Ovary (tissue), 9 donors: ENCODE measurements around the gene OPRL1. TPM values are rescaled to one million over a fixed set of nuclear protein-coding genes. Genes with fewer than 3 reads are reported as not detected.

Experiments used
- DNase-seq, 5 donors: peaks; one replicate each; pipeline ENCODE4 v3.0.0-alpha.2; 2019 to 2020
- H3K27ac ChIP-seq, 2 donors: fragments of 200-600 bp; one replicate each; pipeline versions ENCODE4 v1.5.1 to v1.8.0; 2019 to 2022
- H3K27me3 ChIP-seq: fragments of 200-600 bp; one replicate; pipeline ENCODE4 v1.8.0; 2022
- H3K36me3 ChIP-seq: fragments of 200-600 bp; sonication (generic); one replicate; pipeline ENCODE4 v1.5.1; 2019
- H3K4me1 ChIP-seq: one replicate; pipeline ENCODE4 v1.8.1; 2013; ENCODE audit warnings: mild to moderate bottlenecking, moderate library complexity; ENCODE audit not compliant: insufficient read depth
- H3K4me3 ChIP-seq: fragments of 200-600 bp; sonication (generic); one replicate; pipeline ENCODE4 v1.5.1; 2017
- H3K9me3 ChIP-seq, 2 donors: fragments of 200-600 bp in 1 of 2; sonication (generic) in 1 of 2; one replicate each; pipeline versions ENCODE4 v1.5.1 to v1.8.1; 2013 to 2019; ENCODE audit warnings: mild to moderate bottlenecking in 1 of 2, moderate library complexity in 1 of 2
- EP300 ChIP-seq: sonication (generic); formaldehyde crosslinking; IDR thresholded peaks from one replicate; pipeline ENCODE4 v1.6.1; 2017; ENCODE audit warnings: antibody characterized with exemption
- POLR2A ChIP-seq: fragments of 450-650 bp; IDR thresholded peaks from one replicate; pipeline ENCODE4 v1.6.1; 2017; ENCODE audit warnings: antibody characterized with exemption, mild to moderate bottlenecking, moderate library complexity
- WGBS, 3 donors: extraction: QIAGEN DNeasy Blood & Tissue Kit in 1 of 3; methylation state at CpG; one replicate each; pipeline versions ENCODE4 v1.1.5 to v1.1.7; 2013 to 2017; 5-methylcytosine and 5-hydroxymethylcytosine counted together
- intact Hi-C, 4 donors: fragments of 100-400 bp; cut with DNase I; formaldehyde crosslinking; loops; one replicate each; pipeline versions ENCODE4 v1.11.0 to v1.15.1; 2022 to 2023
- polyA plus RNA-seq, 2 donors: library from polyadenylated mRNA; stranded (reverse); fragments of 200-250 nt in 1 of 2; fragments of 350-450 nt in 1 of 2; fragmentation: Illumina TruSeq in 1 of 2; extraction: RNeasy Lipid Tissue Mini Kit (QIAGEN cat#74804) in 1 of 2; gene quantifications; one replicate each; pipeline ENCODE4 v1.2.3, GENCODE V29; 2013 to 2014
- total RNA-seq, 7 donors: library from RNA; depleted of rRNA in 2 of 7; stranded (reverse); fragments of >200 nt in 2 of 7; fragmentation: NEBNext Ultra II Directional in 3 of 7; extraction: Animal tissue kit (Norgen Biotek cat#: 25700) in 3 of 7; gene quantifications; one replicate each; pipeline versions ENCODE4 v1.1.0 to v1.2.4, GENCODE V29; 2016 to 2023
- TF ChIP-seq, protein P1 (sequence below), 3 donors: fragments of 450-650 bp in 2 of 3; fragments of 200-600 bp in 1 of 3; IDR thresholded peaks; one replicate each; pipeline versions ENCODE4 v1.5.1 to v1.8.0; 2016 to 2022; ENCODE audit warnings: antibody characterized with exemption in 3 of 3, mild to moderate bottlenecking in 1 of 3
- donor health status: DM: no; HTN: no; CAD: no; lungs with moderate emphysema.
- donor health status: DM: no; HTN: no; CAD: no.
- donor health status: Bipolar disorder and iron deficiency.
- donor health status: DM: yes; HTN: yes; CAD: no.
- donor health status: DM: no; HTN: no; CAD: no.
- donor health status: DM: yes; HTN: yes; CAD: no.

Gene OPRL1
- total and polyA plus RNA-seq, 9 donors = 0.12 to 0.80 (median 0.43) TPM

DNA sequence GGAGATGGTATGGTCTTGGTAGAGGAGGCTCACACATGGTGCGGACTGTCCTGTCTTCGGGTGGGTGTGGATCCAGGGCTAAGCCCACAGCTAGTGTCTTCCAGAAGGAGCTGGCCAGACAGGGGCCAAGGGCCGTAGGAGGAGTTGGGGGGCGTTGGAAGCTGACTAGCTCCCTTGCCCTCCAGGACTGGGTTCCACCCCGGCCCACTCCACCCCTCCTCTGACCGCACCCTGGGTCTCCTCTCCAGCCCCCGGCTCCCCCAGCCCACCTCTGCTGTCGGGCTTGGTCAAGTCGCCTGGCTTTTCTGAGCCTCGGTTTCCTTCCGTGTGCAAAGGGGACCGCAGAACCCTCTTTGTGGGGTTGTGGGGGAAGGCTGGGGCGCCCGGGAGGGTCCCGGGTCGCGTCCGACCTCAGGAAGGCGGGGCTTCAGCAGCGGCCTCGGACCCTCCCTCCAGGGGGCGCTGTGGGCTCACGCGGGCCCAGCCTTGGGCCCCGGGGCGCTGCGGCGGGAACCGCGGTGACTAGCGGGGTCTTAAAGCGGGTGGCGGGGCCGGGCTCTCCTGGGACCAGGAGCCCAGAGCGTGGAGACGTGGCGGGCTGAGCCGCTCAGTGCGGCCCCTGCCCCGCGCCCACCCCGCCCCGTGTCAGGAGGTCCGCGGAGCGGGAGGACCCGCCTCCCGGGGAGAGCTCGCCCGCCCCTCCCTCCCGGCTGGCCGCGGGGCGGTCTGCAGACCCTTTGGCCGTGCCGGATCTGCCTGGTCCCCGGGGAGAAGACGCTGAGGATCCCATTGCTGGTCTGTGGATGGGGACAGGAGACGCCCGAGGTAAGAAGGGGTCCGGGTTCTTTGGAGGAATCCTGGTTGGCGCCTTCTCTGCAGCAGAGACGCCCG is 22.1 kb downstream of the OPRL1 start:
- Histone ChIP-seq H3K4me3 (no peak overlapping the region), H3K36me3 (no peaks in the 10 kb centered on the region), H3K27me3 (no peaks in the 10 kb centered on the region), H3K27ac (no peak overlapping the region), H3K9me3 (no peaks in the 10 kb centered on the region), H3K4me1 (no peaks in the 10 kb centered on the region)
- WGBS, 3 donors = 5 to 9% (median 8%) methylated on average over 44 to 64 of the region's 64 CpGs
- TF ChIP-seq EP300 (no peak), POLR2A (no peak)
- TF ChIP-seq, protein P1, sequence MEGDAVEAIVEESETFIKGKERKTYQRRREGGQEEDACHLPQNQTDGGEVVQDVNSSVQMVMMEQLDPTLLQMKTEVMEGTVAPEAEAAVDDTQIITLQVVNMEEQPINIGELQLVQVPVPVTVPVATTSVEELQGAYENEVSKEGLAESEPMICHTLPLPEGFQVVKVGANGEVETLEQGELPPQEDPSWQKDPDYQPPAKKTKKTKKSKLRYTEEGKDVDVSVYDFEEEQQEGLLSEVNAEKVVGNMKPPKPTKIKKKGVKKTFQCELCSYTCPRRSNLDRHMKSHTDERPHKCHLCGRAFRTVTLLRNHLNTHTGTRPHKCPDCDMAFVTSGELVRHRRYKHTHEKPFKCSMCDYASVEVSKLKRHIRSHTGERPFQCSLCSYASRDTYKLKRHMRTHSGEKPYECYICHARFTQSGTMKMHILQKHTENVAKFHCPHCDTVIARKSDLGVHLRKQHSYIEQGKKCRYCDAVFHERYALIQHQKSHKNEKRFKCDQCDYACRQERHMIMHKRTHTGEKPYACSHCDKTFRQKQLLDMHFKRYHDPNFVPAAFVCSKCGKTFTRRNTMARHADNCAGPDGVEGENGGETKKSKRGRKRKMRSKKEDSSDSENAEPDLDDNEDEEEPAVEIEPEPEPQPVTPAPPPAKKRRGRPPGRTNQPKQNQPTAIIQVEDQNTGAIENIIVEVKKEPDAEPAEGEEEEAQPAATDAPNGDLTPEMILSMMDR (IDR thresholded peaks at IDR 0.05) = no peak
- peak in 1 of 5 donors; percentile 27 for DNase-seq
- intact Hi-C loops = no loop called here

DNA sequence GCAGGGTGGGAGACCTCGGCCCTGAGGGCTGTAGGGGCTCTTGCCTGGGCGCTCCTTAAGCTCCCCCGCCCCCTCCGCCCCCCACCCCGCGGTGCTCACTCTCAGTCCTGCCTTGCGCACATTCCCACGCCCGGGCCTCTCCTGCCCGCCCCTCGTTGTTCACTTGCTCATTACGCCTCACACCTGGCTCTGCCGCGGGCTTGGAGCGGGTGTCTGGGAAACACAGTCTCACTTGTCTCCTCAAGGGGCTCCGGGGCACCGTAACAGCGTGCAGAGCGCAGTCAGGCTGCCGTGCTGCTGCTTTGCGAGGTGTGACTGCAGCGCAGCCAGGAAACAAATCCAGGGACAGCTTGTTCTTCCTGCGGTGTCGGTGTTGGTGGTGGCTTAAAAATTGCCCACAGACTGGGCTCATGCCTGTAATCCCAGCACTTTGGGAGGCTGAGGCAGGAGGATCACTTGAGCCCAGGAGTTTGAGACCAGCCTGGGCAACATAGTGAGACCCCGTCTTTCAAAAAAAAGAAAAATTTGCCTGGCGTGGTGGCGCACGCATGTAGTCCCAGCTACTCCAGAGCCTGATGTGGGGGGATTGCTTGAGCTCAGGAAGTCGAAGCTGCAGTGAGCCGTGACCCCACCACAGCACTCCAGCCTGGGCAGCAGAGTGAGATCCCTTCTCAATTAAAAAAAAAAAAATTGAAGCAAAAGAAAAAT is 22.9 kb downstream of the OPRL1 start:
- Histone ChIP-seq H3K27me3 (no peaks in the 10 kb centered on the region), H3K9me3 (no peaks in the 10 kb centered on the region), H3K27ac (no peak overlapping the region), H3K4me1 (no peaks in the 10 kb centered on the region), H3K4me3 (no peak overlapping the region), H3K36me3 (no peaks in the 10 kb centered on the region)
- TF ChIP-seq EP300 = no peak
- TF ChIP-seq POLR2A = no peak
- TF ChIP-seq, protein P1 (IDR thresholded peaks at IDR 0.05) = no peak
- DNase-seq = no peak
- intact Hi-C loops = no loop called here
- 15 to 19% (median 16%) methylated on average over 28 to 30 of the region's 30 CpGs for WGBS, 3 donors

DNA sequence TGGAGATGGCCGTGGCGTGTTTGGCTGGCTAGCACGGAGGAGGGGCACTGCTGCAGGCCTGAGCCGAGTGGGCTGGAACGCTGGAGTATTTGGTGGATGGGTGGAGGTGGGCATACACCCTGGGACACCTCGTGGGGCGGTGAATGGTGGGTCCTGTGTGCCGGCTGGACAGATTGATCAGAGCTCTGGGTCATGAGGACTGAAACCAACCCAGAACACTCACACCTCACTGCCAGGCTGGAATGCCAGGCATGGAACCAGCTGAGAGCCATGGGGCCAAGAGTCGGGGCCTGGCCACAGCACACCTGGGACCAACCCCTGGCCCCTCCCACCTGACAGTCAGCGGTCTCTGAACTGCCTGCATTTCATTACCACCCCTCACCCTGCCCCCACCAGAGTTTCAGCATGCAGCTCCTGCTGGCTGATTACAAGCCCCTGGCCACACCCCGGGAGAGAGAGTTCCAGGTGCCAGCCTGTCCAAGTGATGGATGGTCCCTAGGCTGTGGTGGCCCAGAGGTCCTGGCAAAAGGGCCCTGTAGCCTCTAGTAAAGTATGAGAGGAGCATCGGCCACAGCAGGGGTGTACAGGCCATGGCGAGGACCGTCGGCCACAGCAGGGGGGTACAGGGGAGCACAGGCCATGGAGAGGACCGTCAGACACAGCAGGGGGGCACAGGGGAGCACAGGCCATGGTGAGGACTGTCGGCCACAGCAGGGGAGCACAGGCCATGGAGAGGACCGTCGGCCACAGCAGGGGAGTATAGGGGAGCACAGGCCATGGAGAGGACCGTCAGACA is 24.2 kb downstream of the OPRL1 start:
- Histone ChIP-seq H3K36me3 (no peaks in the 10 kb centered on the region), H3K27ac (no peak overlapping the region), H3K27me3 (no peaks in the 10 kb centered on the region), H3K4me1 (no peaks in the 10 kb centered on the region), H3K4me3 (no peak overlapping the region), H3K9me3 (no peaks in the 10 kb centered on the region)
- TF ChIP-seq, protein P1 (IDR thresholded peaks at IDR 0.05) = no peak
- TF ChIP-seq EP300 = no peak
- intact Hi-C loops = no loop called here
- peak in 1 of 5 donors; percentile 24 for DNase-seq
- WGBS, 3 donors = 46 to 53% (median 52%) methylated on average over 14 to 20 of the region's 20 CpGs
